HepG2 (cell line): ENCODE data around the gene BPIFB2. TPM values are rescaled to one million over a fixed set of nuclear protein-coding genes. Genes with fewer than 3 reads are reported as not detected.

ENCODE experiments used
- ADNP ChIP-seq: sonication (generic); formaldehyde crosslinking; IDR thresholded peaks from 2 replicates; pipeline ENCODE4 v1.4.0; 2020; ENCODE audit warnings: missing genetic modification reagents
- AFF4 ChIP-seq: sonication (generic); formaldehyde crosslinking; IDR thresholded peaks from 2 replicates; pipeline ENCODE4 v1.4.0; 2020; ENCODE audit warnings: missing genetic modification reagents
- BATF2 ChIP-seq: sonication (generic); formaldehyde crosslinking; IDR thresholded peaks from 2 replicates; pipeline ENCODE4 v1.8.0; 2022; ENCODE audit warnings: mild to moderate bottlenecking, missing genetic modification reagents, moderate library complexity
- CREB1 ChIP-seq, 2 experiments: fragments of 450-650 bp in 1 of 2; IDR thresholded peaks; 2 replicates each; pipeline ENCODE4 v1.6.1; 2016 to 2017; ENCODE audit warnings: control low read depth in 1 of 2, mild to moderate bottlenecking in 1 of 2, missing compliant biosample characterization in 1 of 2, missing genetic modification characterization in 1 of 2
- DR1 ChIP-seq: sonication (generic); formaldehyde crosslinking; IDR thresholded peaks from 2 replicates; pipeline ENCODE4 v1.8.0; 2021; ENCODE audit warnings: mild to moderate bottlenecking, missing genetic modification reagents, inconsistent platforms
- ETS1 ChIP-seq: sonication (generic); formaldehyde crosslinking; IDR thresholded peaks from 2 replicates; pipeline ENCODE4 v1.4.0; 2020; ENCODE audit warnings: missing genetic modification reagents
- HIC2 ChIP-seq: sonication (generic); formaldehyde crosslinking; IDR thresholded peaks from 2 replicates; pipeline ENCODE4 v1.9.0; 2022; ENCODE audit warnings: low read depth, missing genetic modification reagents
- HNRNPH1 ChIP-seq: fragments of 200-400 bp; formaldehyde crosslinking; optimal IDR thresholded peaks from 2 replicates; pipeline ENCODE3; 2017; ENCODE audit warnings: mild to moderate bottlenecking, low read depth, low read length
- KDM2A ChIP-seq: sonication (generic); formaldehyde crosslinking; IDR thresholded peaks from 2 replicates; pipeline ENCODE4 v1.4.0; 2020; ENCODE audit warnings: low read depth, missing genetic modification reagents, borderline replicate concordance
- KMT2B ChIP-seq: IDR thresholded peaks from 2 replicates; pipeline ENCODE4 v1.6.1; 2016; ENCODE audit warnings: missing genetic modification reagents, missing compliant biosample characterization
- NFKBIZ ChIP-seq: IDR thresholded peaks from 2 replicates; pipeline ENCODE4 v1.6.1; 2018; ENCODE audit warnings: missing genetic modification reagents, missing compliant biosample characterization
- NR2F6 ChIP-seq, 2 experiments: IDR thresholded peaks; 2 replicates each; pipeline ENCODE4 v1.6.1; 2016; ENCODE audit warnings: antibody characterized with exemption in 1 of 2, mild to moderate bottlenecking in 1 of 2
- RCOR2 ChIP-seq: IDR thresholded peaks from 2 replicates; pipeline ENCODE4 v1.6.1; 2016; ENCODE audit warnings: missing biosample characterization, missing genetic modification reagents
- RELA ChIP-seq: sonication (generic); formaldehyde crosslinking; IDR thresholded peaks from 2 replicates; pipeline ENCODE4 v1.4.0; 2020; ENCODE audit warnings: missing genetic modification reagents
- RNF2 ChIP-seq: fragments of 450-650 bp; conservative IDR thresholded peaks from 2 replicates; pipeline ENCODE4 v1.6.1; 2016; ENCODE audit warnings: low read depth
- THAP11 ChIP-seq: IDR thresholded peaks from 2 replicates; pipeline ENCODE4 v1.6.1; 2016; ENCODE audit warnings: missing biosample characterization, missing genetic modification reagents
- TMF1 ChIP-seq: sonication (generic); formaldehyde crosslinking; IDR thresholded peaks from 2 replicates; pipeline ENCODE4 v1.8.1; 2022; ENCODE audit warnings: low read depth, missing genetic modification reagents
- ZBTB21 ChIP-seq: sonication (generic); formaldehyde crosslinking; IDR thresholded peaks from 2 replicates; pipeline ENCODE4 v1.4.0; 2020; ENCODE audit warnings: missing genetic modification reagents
- ZMAT3 ChIP-seq: sonication (generic); formaldehyde crosslinking; conservative IDR thresholded peaks from 2 replicates; pipeline ENCODE4 v1.7.0; 2021; ENCODE audit warnings: missing genetic modification reagents
- ZNF597 ChIP-seq: sonication (generic); formaldehyde crosslinking; IDR thresholded peaks from 2 replicates; pipeline ENCODE4 v1.5.0; 2020; ENCODE audit warnings: missing genetic modification reagents
- ZNF768 ChIP-seq: sonication (generic); formaldehyde crosslinking; IDR thresholded peaks from 2 replicates; pipeline ENCODE4 v1.4.0; 2020; ENCODE audit warnings: missing genetic modification reagents
- ZNF879 ChIP-seq: sonication (generic); formaldehyde crosslinking; IDR thresholded peaks from 2 replicates; pipeline ENCODE4 v1.8.1; 2023; ENCODE audit warnings: missing genetic modification reagents
- polyA plus RNA-seq, 8 experiments: library from polyadenylated mRNA; depleted of rRNA in 3 of 8; stranded (reverse) in 7 of 8; unstranded in 1 of 8; fragments of >200 nt; fragmentation: Illumina TruSeq in 4 of 8; extraction: Trizol in 4 of 8; gene quantifications; 2 replicates each; pipeline versions ENCODE4 v1.2.1 to v1.2.3, GENCODE V29; 2011 to 2016; ENCODE audit warnings: low read depth in 4 of 8, missing spikeins in 1 of 8, mixed read lengths in 1 of 8; ENCODE audit not compliant: insufficient read depth in 1 of 8
- total RNA-seq, 5 experiments: library from RNA; depleted of rRNA; stranded (reverse); fragments of >200 nt; fragmentation: Illumina TruSeq; extraction: Trizol; gene quantifications; 2 replicates each; pipeline ENCODE4 v1.2.3, GENCODE V29; 2016; ENCODE audit warnings: low read depth in 1 of 5

The BPIFB2 gene
- total and polyA plus RNA-seq, 2 of the 13 experiments (the other 11 are each of a cell fraction or from before 2014, with no cell fraction given) = 54.5 to 902 TPM

- TF ChIP-seq HNRNPH1 (peak; percentile 99), HIC2 (CRISPR knock-in tag) (no peak), ZMAT3 (CRISPR knock-in tag) (no peak), RELA (CRISPR knock-in tag) (no peak), ZNF768 (CRISPR knock-in tag) (no peak; the same call in 1 of the 2 replicates), ZNF879 (CRISPR knock-in tag) (no peak), KDM2A (CRISPR knock-in tag) (peak; percentile 80), ADNP (CRISPR knock-in tag) (no peak), DR1 (CRISPR knock-in tag) (no peak), AFF4 (CRISPR knock-in tag) (peak; percentile 28), ETS1 (CRISPR knock-in tag) (no peak), CREB1 (IDR thresholded peaks at IDR 0.05) (no peak), CREB1 (CRISPR knock-in tag; IDR thresholded peaks at IDR 0.05) (0 out of 2 replicates have a peak, but pooled peaks have one; percentile 8), RNF2 (no peak), THAP11 (CRISPR knock-in tag) (no peak), NFKBIZ (CRISPR knock-in tag) (no peak), BATF2 (CRISPR knock-in tag) (peak; percentile 56; the same call in 1 of the 2 replicates), NR2F6 (IDR thresholded peaks at IDR 0.05) (no peak; the same call in 1 of the 2 replicates), NR2F6 (CRISPR knock-in tag; IDR thresholded peaks at IDR 0.05) (no peak; the same call in 1 of the 2 replicates), TMF1 (CRISPR knock-in tag) (peak; percentile 78; the same call in 1 of the 2 replicates), ZNF597 (CRISPR knock-in tag) (no peak), ZBTB21 (CRISPR knock-in tag) (no peak; the same call in 1 of the 2 replicates), RCOR2 (CRISPR knock-in tag) (no peak), KMT2B (CRISPR knock-in tag) (no peak; the same call in 1 of the 2 replicates)
Measured at GRCh38 chr20:33026072-33026778, 18.7 kb downstream of the BPIFB2 start (continued).
